Mesodermal cell (in vitro differentiated cells): Measurements from ENCODE around the gene PWWP2B.
"Not testable (repeated sequence)": the region's sequence is repeated elsewhere in the genome, so short reads cannot be mapped to it uniquely, and the experiment has no call there.

Experiments used
- H3K27ac ChIP-seq: 2 replicates; pipeline ENCODE4 v1.7.0; 2013; ENCODE audit warnings: mild to moderate bottlenecking, low read depth, low read length, moderate library complexity; ENCODE audit not compliant: severe bottlenecking
- H3K36me3 ChIP-seq: 2 replicates; pipeline ENCODE4 v1.7.1; 2013; ENCODE audit warnings: mild to moderate bottlenecking, low read length, moderate library complexity; ENCODE audit not compliant: control insufficient read depth, insufficient read depth
- H3K4me1 ChIP-seq: one replicate; pipeline ENCODE4 v1.7.1; 2013; ENCODE audit warnings: mild to moderate bottlenecking, low read length; ENCODE audit not compliant: insufficient read depth, control insufficient read depth, poor library complexity, severe bottlenecking
- H3K4me3 ChIP-seq: 2 replicates; pipeline ENCODE4 v1.7.0; 2013; ENCODE audit warnings: low read length, control low read depth, mild to moderate bottlenecking; ENCODE audit not compliant: insufficient read depth, poor library complexity, severe bottlenecking; ENCODE audit errors: extremely low read depth
- H3K9me3 ChIP-seq: 2 replicates; pipeline ENCODE4 v1.7.1; 2013; ENCODE audit warnings: mild to moderate bottlenecking, low read length, moderate library complexity; ENCODE audit not compliant: control insufficient read depth
- WGBS, 2 experiments: methylation state at CpG; one replicate each; pipeline ENCODE4 v1.1.5; 2013; ENCODE audit warnings: missing lambda C conversion rate in 2 of 2; ENCODE audit not compliant: insufficient coverage in 2 of 2; 5-methylcytosine and 5-hydroxymethylcytosine counted together

PWWP2B gene

DNA sequence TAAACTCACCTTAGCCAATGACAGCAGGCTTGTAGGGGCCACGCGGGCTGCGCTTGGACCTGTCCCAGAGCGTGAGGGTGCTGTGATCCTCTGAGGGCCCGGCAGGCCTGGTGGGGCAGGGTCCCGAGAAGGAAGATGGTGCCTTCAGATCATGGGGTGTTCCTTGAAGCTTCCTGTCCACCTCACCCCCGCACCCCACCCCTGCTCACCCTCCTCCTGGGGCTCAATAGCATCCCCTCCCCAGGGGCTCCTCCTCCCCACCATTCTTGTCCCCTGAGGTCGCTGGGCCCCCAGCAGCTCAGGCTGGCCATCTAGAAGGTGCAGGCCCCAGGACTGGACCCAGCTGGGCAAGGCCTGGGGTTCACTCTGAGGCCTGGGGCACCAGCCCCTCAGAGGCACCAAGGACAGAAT is 33.9 kb downstream of the PWWP2B start:
- no peaks in the 10 kb centered on the region for H3K36me3 ChIP-seq
- H3K9me3 ChIP-seq = no peaks in the 10 kb centered on the region
- H3K27ac ChIP-seq = no peak overlapping the region
- WGBS, 2 experiments = 88 to 94% methylated on average over 6 to 8 of the region's 8 CpGs
- H3K4me3 ChIP-seq = no peak overlapping the region
- no peaks in the 10 kb centered on the region for H3K4me1 ChIP-seq

GRCh38 chr10:132431537-132432175 is 34.7 kb downstream of the PWWP2B start:
- WGBS, 2 experiments = 88 to 89% methylated on average over 11 of the region's 12 CpGs
- no peaks in the 10 kb centered on the region for H3K36me3 ChIP-seq
- no peak overlapping the region for H3K4me3 ChIP-seq
- no peaks in the 10 kb centered on the region for H3K4me1 ChIP-seq
- H3K27ac ChIP-seq = no peak overlapping the region
- H3K9me3 ChIP-seq = no peaks in the 10 kb centered on the region

DNA sequence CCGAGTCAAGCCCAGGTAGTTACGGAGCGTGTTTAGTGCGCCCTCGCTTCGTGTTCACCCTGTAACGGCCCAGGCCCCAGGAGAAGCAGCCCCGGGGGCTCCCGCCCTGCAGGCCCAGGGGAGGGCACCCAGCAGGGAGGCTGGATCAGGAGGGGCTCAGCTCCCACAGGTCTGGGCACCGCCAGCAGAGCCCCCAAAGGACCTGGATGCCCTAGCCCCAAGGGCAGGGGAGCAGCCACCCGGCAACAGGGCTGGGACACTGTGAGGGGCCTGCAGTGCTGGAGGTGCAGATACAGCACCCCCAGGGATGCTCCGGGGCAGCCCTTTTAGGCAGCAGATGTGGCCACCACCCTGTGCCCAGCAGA is 35.2 kb downstream of the PWWP2B start:
- no peaks in the 10 kb centered on the region for H3K36me3 ChIP-seq
- no peaks in the 10 kb centered on the region for H3K4me1 ChIP-seq
- 91 to 93% methylated on average over 12 of the region's 12 CpGs for WGBS, 2 experiments
- H3K27ac ChIP-seq = no peak overlapping the region
- H3K9me3 ChIP-seq = no peaks in the 10 kb centered on the region
- no peak overlapping the region for H3K4me3 ChIP-seq

DNA sequence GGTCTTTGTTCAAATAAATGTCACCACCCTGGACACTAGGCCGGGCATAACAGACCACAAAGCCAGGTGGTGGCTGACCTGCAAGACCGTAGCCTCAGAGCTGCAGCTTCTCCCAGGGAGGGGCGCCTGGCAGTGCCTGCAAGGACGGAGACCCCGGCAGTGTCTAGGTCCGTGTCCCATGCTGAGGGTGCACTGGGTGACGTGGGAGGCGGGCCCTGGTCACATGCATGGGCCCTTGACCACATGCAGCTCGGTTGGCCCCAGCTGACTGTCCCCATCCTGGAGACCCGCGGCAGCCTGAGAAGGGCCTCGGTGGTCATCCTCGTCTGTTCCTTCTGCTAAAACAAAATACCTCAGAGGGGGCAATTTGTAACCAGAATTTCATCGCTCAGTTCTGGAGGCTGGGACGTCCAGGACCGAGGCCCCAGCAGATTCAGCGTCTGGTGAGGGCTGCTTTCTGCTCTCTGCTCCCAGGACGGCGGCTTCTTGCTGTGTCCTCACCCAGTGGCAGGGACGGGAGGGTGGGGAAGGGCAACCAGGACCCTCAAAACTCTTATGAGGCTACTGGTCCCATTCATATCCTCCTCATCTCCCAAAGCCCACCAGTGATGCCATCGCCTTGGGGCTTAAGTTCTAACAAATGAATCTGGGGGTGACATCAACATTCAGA is 36.8 kb downstream of the PWWP2B start:
- no peak overlapping the region for H3K27ac ChIP-seq
- H3K4me1 ChIP-seq = peaks cover under 1% of the 10 kb centered on the region
- 94 to 96% methylated on average over 17 of the region's 21 CpGs for WGBS, 2 experiments
- no peaks in the 10 kb centered on the region for H3K9me3 ChIP-seq
- no peak overlapping the region for H3K4me3 ChIP-seq
- H3K36me3 ChIP-seq = no peaks in the 10 kb centered on the region

GRCh38 chr10:132434405-132435005 is 37.5 kb downstream of the PWWP2B start:
- peaks cover 6% of the 10 kb centered on the region for H3K4me1 ChIP-seq
- H3K9me3 ChIP-seq = no peaks in the 10 kb centered on the region
- H3K27ac ChIP-seq = no peak overlapping the region
- no peak overlapping the region for H3K4me3 ChIP-seq
- 75 to 90% methylated on average over 6 to 7 of the region's 12 CpGs for WGBS, 2 experiments
- H3K36me3 ChIP-seq = no peaks in the 10 kb centered on the region

DNA sequence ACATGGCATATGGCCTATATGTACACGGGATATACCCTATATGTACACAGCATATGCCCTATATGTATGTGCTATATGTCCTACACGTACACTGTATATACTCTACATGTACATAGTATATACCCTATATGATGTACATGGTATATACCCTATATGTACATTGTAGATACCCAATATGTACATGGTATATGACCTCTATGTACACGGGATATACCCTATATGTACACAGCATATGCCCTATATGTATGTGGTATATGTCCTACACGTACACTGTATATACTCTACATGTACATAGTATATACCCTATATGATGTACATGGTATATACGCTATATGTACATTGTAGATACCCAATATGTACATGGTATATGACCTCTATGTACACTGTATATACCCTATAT is 38.3 kb downstream of the PWWP2B start:
- WGBS, 2 experiments = 80% methylated on average over 1 of the region's 5 CpGs; no CpG with 5 or more reads in 1 of the 2 experiments
- not testable (repeated sequence) for H3K27ac ChIP-seq, H3K4me3 ChIP-seq

GRCh38 chr10:132436096-132436495 is 39.1 kb downstream of the PWWP2B start:
- not testable (repeated sequence) for H3K36me3 ChIP-seq, H3K4me3 ChIP-seq, H3K9me3 ChIP-seq, H3K27ac ChIP-seq, H3K4me1 ChIP-seq
- 90 to 94% methylated on average over 2 of the region's 3 CpGs for WGBS, 2 experiments

More for the DNA sequence above, 38.3 kb downstream of the PWWP2B start:
- not testable (repeated sequence) for H3K9me3 ChIP-seq, H3K4me1 ChIP-seq, H3K36me3 ChIP-seq

- 88 to 89% methylated on average over 15 of the region's 15 CpGs for WGBS, 2 experiments
- no peak overlapping the region for H3K27ac ChIP-seq
- H3K36me3 ChIP-seq = no peaks in the 10 kb centered on the region
- no peaks in the 10 kb centered on the region for H3K9me3 ChIP-seq
- H3K4me3 ChIP-seq = no peak overlapping the region
- peaks cover 6% of the 10 kb centered on the region for H3K4me1 ChIP-seq
These were observed 39.9 kb downstream of the PWWP2B start for GRCh38 chr10:132436861-132437410.

DNA sequence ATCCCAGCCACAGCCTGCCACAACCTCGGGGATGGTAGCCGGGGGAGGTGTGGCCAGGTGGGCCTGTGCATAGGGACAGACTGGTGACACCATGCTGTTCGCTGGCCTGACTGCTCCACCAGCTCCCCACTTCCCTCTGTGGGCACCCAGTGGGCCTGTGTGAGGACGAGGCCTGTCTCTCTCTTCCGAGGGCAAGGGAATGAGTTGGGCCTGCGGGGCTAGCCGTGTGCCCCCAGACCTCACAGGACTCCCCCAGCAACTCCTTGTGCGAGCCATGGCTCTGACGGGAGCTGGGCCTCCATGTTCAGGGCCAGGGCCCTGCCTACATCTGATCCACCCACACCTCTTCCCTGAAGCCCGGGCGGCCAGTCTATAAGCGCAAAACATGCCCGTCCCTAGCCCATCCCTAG is 40.5 kb downstream of the PWWP2B start:
- Histone ChIP-seq H3K36me3 (no peaks in the 10 kb centered on the region), H3K27ac (no peak overlapping the region)
- 88 to 95% methylated on average over 8 to 12 of the region's 13 CpGs for WGBS, 2 experiments

DNA sequence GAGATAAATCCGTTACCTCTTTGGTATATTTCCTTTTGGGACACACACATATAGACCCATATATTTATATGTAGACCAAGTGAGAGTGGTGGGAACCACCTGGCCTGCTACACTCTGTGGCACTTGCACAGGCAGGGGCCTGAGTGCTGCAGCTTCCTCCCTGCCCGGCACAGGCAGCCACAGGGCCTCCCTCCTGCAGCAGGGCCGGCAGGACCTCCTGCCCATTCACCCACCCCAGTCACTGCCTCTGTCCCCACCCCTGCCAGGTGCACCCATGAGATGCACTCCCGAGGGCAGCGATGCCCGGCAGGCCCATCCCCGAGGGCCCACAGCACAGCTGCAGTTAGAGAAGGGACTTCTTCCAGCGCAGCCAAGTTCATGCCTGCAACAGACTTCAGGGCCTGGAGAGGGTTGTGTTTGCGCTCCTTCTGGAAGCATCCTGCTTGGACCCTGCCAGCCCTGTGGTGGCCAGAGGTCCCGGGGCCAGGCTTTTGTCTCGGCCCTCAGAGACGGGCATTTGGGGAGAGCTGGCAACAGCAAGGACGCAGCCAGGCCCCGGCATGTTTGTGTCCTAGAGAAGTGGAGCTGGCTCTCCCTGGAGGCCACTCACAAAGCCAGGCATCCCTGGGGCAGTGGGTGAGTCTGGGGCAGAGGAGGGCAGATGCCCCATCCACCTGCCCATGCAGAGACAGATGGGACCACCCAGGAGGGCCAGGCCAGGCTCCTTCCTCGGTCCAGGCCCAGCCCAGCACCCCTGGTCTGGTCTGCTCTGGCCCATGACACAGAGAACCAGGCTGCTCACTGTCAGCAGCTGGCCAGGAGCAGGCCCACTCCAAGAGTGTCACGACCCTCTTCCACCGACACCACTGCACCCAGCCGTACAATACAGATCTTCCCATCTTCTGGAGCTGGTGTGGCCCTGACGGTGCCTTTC is 41.4 kb downstream of the PWWP2B start:
- Histone ChIP-seq H3K36me3 (no peaks in the 10 kb centered on the region), H3K4me3 (no peak overlapping the region), H3K9me3 (no peaks in the 10 kb centered on the region), H3K4me1 (peaks cover 6% of the 10 kb centered on the region), H3K27ac (no peak overlapping the region)
- WGBS, 2 experiments = 89 to 94% methylated on average over 14 to 17 of the region's 19 CpGs

More for the DNA sequence above, 40.5 kb downstream of the PWWP2B start:
- H3K4me1 ChIP-seq = peaks cover 6% of the 10 kb centered on the region
- H3K9me3 ChIP-seq = no peaks in the 10 kb centered on the region
- H3K4me3 ChIP-seq = no peak overlapping the region
